HCT116 (cell line): ENCODE results near the gene EXOC4. TPM values are rescaled to one million over a fixed set of nuclear protein-coding genes. Genes with fewer than 3 reads are reported as not detected.

Experiments used
- ATAC-seq: fragments of 200-7000 bp; cut with Tn5 transposase; 2 replicates; pipeline ENCODE4 v1.9.1; 2020; ENCODE audit warnings: mild to moderate bottlenecking, moderate library complexity
- BruUV-seq: library from RNA; stranded (reverse); fragments of 400-500 nt; replicated peaks from 2 replicates; lab custom pipeline; 2021; lab: Mats Ljungman, UMichigan
- CTCF ChIA-PET: fragments of 300-600 bp; sonication (Branson Sonifier 250); formaldehyde crosslinking; loops from one replicate; lab custom pipeline; 2021; ENCODE audit warnings: antibody characterized with exemption; lab: Charles Lee
- POLR2A ChIA-PET: fragments of 300-600, 350-600 bp; sonication (Branson Sonifier 250); formaldehyde crosslinking; loops from one replicate; lab custom pipeline; 2021; ENCODE audit warnings: antibody characterized with exemption; lab: Charles Lee
- RAD21 ChIA-PET, 2 experiments: fragments of 300-600 bp; sonication (Branson Sonifier 250); formaldehyde crosslinking; loops; one replicate each; lab custom pipeline; 2023; ENCODE audit warnings: low total read pairs in 2 of 2; ENCODE audit not compliant: uncharacterized antibody in 2 of 2, unreplicated experiment in 2 of 2, low non-redundant PET in 1 of 2; lab: Charles Lee
- DNase-seq: peaks from one replicate; pipeline ENCODE4 v3.0.0-alpha.2; 2010; ENCODE audit warnings: low read depth, low spot score
- H2AFZ ChIP-seq: fragments of 200-600 bp; shearing (Covaris generic), sonication (generic); 2 replicates; pipeline ENCODE4 v1.6.1; 2017; ENCODE audit warnings: low read depth, mixed run types, mixed read lengths, antibody characterized with exemption, low read length; ENCODE audit not compliant: poor library complexity, severe bottlenecking
- H3K27ac ChIP-seq: 2 replicates; pipeline ENCODE4 v1.5.1; 2012; ENCODE audit warnings: low read depth, low read length
- H3K27me3 ChIP-seq: fragments of 200-600 bp; sonication (generic); 2 replicates; pipeline ENCODE4 v1.6.1; 2016; ENCODE audit warnings: mixed run types, low read length, mixed read lengths; ENCODE audit not compliant: insufficient read depth
- H3K36me3 ChIP-seq, 2 experiments: fragments of 200-500 bp in 1 of 2; fragments of 200-600 bp in 1 of 2; sonication (Bioruptor generic) in 1 of 2; sonication (generic) in 1 of 2; 2 replicates each; pipeline versions ENCODE4 v1.5.1 to v1.6.1; 2014 to 2016; ENCODE audit warnings: low read length in 2 of 2, inconsistent platforms in 1 of 2, mixed read lengths in 1 of 2, mixed run types in 1 of 2; ENCODE audit not compliant: insufficient read depth in 2 of 2, control insufficient read depth in 1 of 2
- H3K4me1 ChIP-seq, 2 experiments: fragments of 200-600 bp in 1 of 2; sonication (generic) in 1 of 2; 2 replicates each; pipeline versions ENCODE4 v1.5.1 to v1.6.1; 2012 to 2017; ENCODE audit warnings: low read length in 2 of 2, inconsistent platforms in 1 of 2, mild to moderate bottlenecking in 1 of 2, mixed read lengths in 1 of 2, mixed run types in 1 of 2, moderate library complexity in 1 of 2; ENCODE audit not compliant: insufficient read depth in 2 of 2, control insufficient read depth in 1 of 2
- H3K4me2 ChIP-seq: fragments of 200-600 bp; sonication (generic); 2 replicates; pipeline ENCODE4 v1.6.1; 2017; ENCODE audit warnings: mixed run types, low read length, mixed read lengths
- H3K4me3 ChIP-seq, 2 experiments: fragments of 200-600 bp in 1 of 2; sonication (generic) in 1 of 2; replicated peaks in 1 of 2; 2 replicates each; pipeline ENCODE4 v1.5.1; 2011 to 2016; ENCODE audit warnings: low read length in 2 of 2, control low read depth in 1 of 2, low read depth in 1 of 2, mild to moderate bottlenecking in 1 of 2, mixed read lengths in 1 of 2, mixed run types in 1 of 2
- H3K79me2 ChIP-seq: fragments of 200-600 bp; sonication (generic); 2 replicates; pipeline ENCODE4 v1.6.1; 2017; ENCODE audit warnings: mild to moderate bottlenecking, mixed run types, low read length, moderate library complexity, mixed read lengths; ENCODE audit not compliant: insufficient read depth
- H3K9ac ChIP-seq: fragments of 200-600 bp; sonication (generic); 2 replicates; pipeline ENCODE4 v1.6.1; 2016; ENCODE audit warnings: low read length, mixed read lengths
- H3K9me2 ChIP-seq: fragments of 200-600 bp; sonication (generic), shearing (Covaris generic); 2 replicates; pipeline ENCODE4 v1.6.1; 2017; ENCODE audit warnings: mixed run types, mild to moderate bottlenecking, moderate library complexity; ENCODE audit not compliant: insufficient read depth
- H3K9me3 ChIP-seq, 2 experiments: fragments of 200-500 bp in 1 of 2; fragments of 200-600 bp in 1 of 2; sonication (Bioruptor generic) in 1 of 2; sonication (generic) in 1 of 2; 2 replicates each; pipeline ENCODE4 v1.6.1; 2014 to 2017; ENCODE audit warnings: low read length in 2 of 2, mixed read lengths in 2 of 2, inconsistent platforms in 1 of 2, low read depth in 1 of 2, mild to moderate bottlenecking in 1 of 2, mixed run types in 1 of 2, moderate library complexity in 1 of 2; ENCODE audit not compliant: control insufficient read depth in 1 of 2, insufficient read depth in 1 of 2
- H4K20me1 ChIP-seq: fragments of 200-600 bp; sonication (generic), shearing (Covaris generic); 2 replicates; pipeline ENCODE4 v1.6.1; 2017; ENCODE audit warnings: mixed run types, mild to moderate bottlenecking, moderate library complexity; ENCODE audit not compliant: insufficient read depth
- ELF1 ChIP-seq: IDR thresholded peaks from 2 replicates; pipeline ENCODE4 v1.6.1; 2012; ENCODE audit warnings: low read depth, borderline replicate concordance
- EZH2 ChIP-seq: fragments of 200-600 bp; sonication (generic); IDR thresholded peaks from 2 replicates; pipeline ENCODE4 v1.6.1; 2017; ENCODE audit warnings: antibody characterized with exemption, mixed run types
- FOSL1 ChIP-seq: IDR thresholded peaks from 2 replicates; pipeline ENCODE4 v1.6.1; 2012; ENCODE audit warnings: low read depth
- POLR2A ChIP-seq: IDR thresholded peaks from 2 replicates; pipeline ENCODE4 v1.7.0; 2011; ENCODE audit warnings: borderline replicate concordance; ENCODE audit not compliant: insufficient read depth, insufficient read length; ENCODE audit errors: extremely low read depth
- POLR2AphosphoS5 ChIP-seq: IDR thresholded peaks from 2 replicates; pipeline ENCODE4 v1.6.1; 2011; ENCODE audit warnings: mild to moderate bottlenecking, low read depth, low read length, moderate library complexity
- RAD21 ChIP-seq: IDR thresholded peaks from 2 replicates; pipeline ENCODE4 v1.6.1; 2012; ENCODE audit warnings: low read depth, mild to moderate bottlenecking
- SIN3A ChIP-seq: IDR thresholded peaks from 2 replicates; pipeline ENCODE4 v1.6.1; 2012; ENCODE audit warnings: low read depth
- TCF7L2 ChIP-seq: IDR thresholded peaks from 2 replicates; pipeline ENCODE4 v1.7.0; 2011; ENCODE audit warnings: borderline replicate concordance, inconsistent platforms; ENCODE audit not compliant: insufficient read depth, insufficient read length; ENCODE audit errors: extremely low read depth
- ZFX ChIP-seq: fragments of 450-650 bp; IDR thresholded peaks from 2 replicates; pipeline ENCODE4 v1.6.1; 2017
- ZNF274 ChIP-seq: fragments of 200-500 bp; sonication (Bioruptor generic); IDR thresholded peaks from 2 replicates; pipeline ENCODE4 v1.6.1; 2014; ENCODE audit warnings: mild to moderate bottlenecking, low read depth, low read length, inconsistent platforms
- intact Hi-C: fragments of 100-400 bp; cut with micrococcal nuclease; formaldehyde crosslinking; loops from 2 replicates; pipeline ENCODE4 v1.10.0; 2022
- total RNA-seq: library from RNA; stranded (reverse); gene quantifications from one replicate; pipeline ENCODE4 v1.2.1, GENCODE V29; 2021; ENCODE audit not compliant: unreplicated experiment
- TF ChIP-seq, protein P1 (sequence below), 3 experiments: fragments of 200-600 bp in 1 of 3; sonication (generic) in 1 of 3; IDR thresholded peaks in 2 of 3; conservative IDR thresholded peaks in 1 of 3; 2 replicates each; pipeline ENCODE4 v1.5.1; 2012 to 2017; ENCODE audit warnings: low read depth in 2 of 3, low read length in 2 of 3, antibody characterized with exemption in 1 of 3, borderline replicate concordance in 1 of 3, control low read depth in 1 of 3, mild to moderate bottlenecking in 1 of 3, mixed read lengths in 1 of 3, mixed run types in 1 of 3, moderate library complexity in 1 of 3; ENCODE audit not compliant: insufficient read depth in 1 of 3
- TF ChIP-seq, protein P2 (sequence below): IDR thresholded peaks from 2 replicates; pipeline ENCODE4 v1.6.1; 2012
- TF ChIP-seq, protein P3 (sequence below): IDR thresholded peaks from 2 replicates; pipeline ENCODE4 v1.6.1; 2012
- TF ChIP-seq, protein P4 (sequence below): IDR thresholded peaks from 2 replicates; pipeline ENCODE4 v1.6.1; 2012; ENCODE audit warnings: low read depth

The EXOC4 gene
- total RNA-seq, 1 experiment from 2014 or later: 40.3 TPM

DNA sequence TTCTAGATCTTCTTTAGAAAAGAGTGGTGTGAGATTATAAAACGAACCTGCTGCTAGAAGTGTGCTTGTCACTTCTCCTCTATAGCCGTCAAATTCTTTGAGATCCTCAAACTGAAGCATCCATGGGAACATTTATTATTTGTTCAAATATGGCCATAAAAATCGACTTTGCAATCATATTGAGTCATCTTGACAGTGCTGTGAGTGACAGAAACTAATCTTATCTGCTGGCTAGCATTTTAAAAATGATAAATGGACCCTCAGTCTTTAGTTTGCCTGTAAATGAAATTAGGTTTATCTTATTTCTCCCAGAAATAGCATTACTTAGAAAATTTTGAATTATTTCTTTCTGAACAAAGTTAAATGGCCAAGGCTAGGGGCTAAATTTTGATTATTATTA is 290.8 kb downstream of the EXOC4 start:
- no peaks in the 10 kb centered on the region for H3K4me1 ChIP-seq
- BruUV-seq: no TSS peak
- peaks cover 8% of the 10 kb centered on the region; the same call in 1 of the 2 replicates for H4K20me1 ChIP-seq
- H3K9ac ChIP-seq: no peak overlapping the region
- ChIA-PET POLR2A (no interaction called here), RAD21 (no interaction called here), CTCF (no interaction called here)
- no peaks in the 10 kb centered on the region for H3K9me2 ChIP-seq
- H3K4me2 ChIP-seq: no peak overlapping the region
- no peaks in the 10 kb centered on the region for H3K27me3 ChIP-seq
- H3K36me3 ChIP-seq: no peaks in the 10 kb centered on the region
- H3K9me3 ChIP-seq: no peaks in the 10 kb centered on the region
- H3K4me3 ChIP-seq: no peak overlapping the region
- ATAC-seq (no peak), DNase-seq (no peak)
- no peak overlapping the region for H2AFZ ChIP-seq
- no peaks in the 10 kb centered on the region for H3K79me2 ChIP-seq
- intact Hi-C loops: no loop called here
- no peak for TF ChIP-seq TCF7L2
- no peak for TF ChIP-seq ZFX
- TF ChIP-seq ZNF274: no peak
- TF ChIP-seq, protein P1, sequence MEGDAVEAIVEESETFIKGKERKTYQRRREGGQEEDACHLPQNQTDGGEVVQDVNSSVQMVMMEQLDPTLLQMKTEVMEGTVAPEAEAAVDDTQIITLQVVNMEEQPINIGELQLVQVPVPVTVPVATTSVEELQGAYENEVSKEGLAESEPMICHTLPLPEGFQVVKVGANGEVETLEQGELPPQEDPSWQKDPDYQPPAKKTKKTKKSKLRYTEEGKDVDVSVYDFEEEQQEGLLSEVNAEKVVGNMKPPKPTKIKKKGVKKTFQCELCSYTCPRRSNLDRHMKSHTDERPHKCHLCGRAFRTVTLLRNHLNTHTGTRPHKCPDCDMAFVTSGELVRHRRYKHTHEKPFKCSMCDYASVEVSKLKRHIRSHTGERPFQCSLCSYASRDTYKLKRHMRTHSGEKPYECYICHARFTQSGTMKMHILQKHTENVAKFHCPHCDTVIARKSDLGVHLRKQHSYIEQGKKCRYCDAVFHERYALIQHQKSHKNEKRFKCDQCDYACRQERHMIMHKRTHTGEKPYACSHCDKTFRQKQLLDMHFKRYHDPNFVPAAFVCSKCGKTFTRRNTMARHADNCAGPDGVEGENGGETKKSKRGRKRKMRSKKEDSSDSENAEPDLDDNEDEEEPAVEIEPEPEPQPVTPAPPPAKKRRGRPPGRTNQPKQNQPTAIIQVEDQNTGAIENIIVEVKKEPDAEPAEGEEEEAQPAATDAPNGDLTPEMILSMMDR (IDR thresholded peaks at IDR 0.05 in 2 of 3, conservative IDR thresholded peaks at IDR 0.05 in 1 of 3; ENCODE audit: borderline replicate concordance in 1 of 3, insufficient read depth in 1 of 3, low read depth in 2 of 3, low read length in 2 of 3): no peak
- TF ChIP-seq EZH2: no peak
- no peak for TF ChIP-seq SIN3A
- TF ChIP-seq RAD21: no peak
- TF ChIP-seq POLR2A: no peak
- TF ChIP-seq, protein P2, sequence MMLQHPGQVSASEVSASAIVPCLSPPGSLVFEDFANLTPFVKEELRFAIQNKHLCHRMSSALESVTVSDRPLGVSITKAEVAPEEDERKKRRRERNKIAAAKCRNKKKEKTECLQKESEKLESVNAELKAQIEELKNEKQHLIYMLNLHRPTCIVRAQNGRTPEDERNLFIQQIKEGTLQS: no peak
- H3K27ac ChIP-seq: no peak overlapping the region

DNA sequence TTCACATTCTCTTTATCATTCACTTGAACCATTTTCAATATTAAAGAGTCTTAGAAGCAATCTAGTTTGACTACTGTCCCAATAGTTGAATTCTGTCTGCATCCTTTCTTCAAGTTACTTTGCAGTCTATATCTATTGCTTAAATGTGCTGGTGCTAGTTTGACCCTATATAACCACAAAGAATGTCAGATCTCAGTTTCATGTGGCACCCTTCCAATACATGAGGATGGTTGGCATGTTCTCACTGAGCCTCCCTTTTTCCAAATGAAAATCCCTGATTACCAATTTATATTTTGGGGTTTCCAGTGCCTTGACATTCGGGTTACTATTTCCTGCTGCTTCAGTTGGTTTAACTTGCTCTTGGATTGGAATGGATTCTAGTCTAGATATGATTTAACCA is 292.7 kb downstream of the EXOC4 start:
- Histone ChIP-seq H3K4me2 (no peak overlapping the region), H3K36me3 (no peaks in the 10 kb centered on the region), H3K9ac (no peak overlapping the region), H3K79me2 (no peaks in the 10 kb centered on the region), H2AFZ (no peak overlapping the region), H3K27me3 (no peaks in the 10 kb centered on the region), H4K20me1 (peaks cover 8% of the 10 kb centered on the region; the same call in 1 of the 2 replicates), H3K9me2 (no peaks in the 10 kb centered on the region), H3K4me1 (no peaks in the 10 kb centered on the region), H3K4me3 (no peak overlapping the region), H3K9me3 (no peaks in the 10 kb centered on the region), H3K27ac (no peak overlapping the region)
- ChIA-PET RAD21 (no interaction called here), POLR2A (no interaction called here), CTCF (no interaction called here)
- no TSS peak for BruUV-seq
- no peak for ATAC-seq
- no peak for DNase-seq
- intact Hi-C loops: no loop called here
- TF ChIP-seq ZNF274: no peak
- no peak for TF ChIP-seq ZFX
- TF ChIP-seq, protein P3, sequence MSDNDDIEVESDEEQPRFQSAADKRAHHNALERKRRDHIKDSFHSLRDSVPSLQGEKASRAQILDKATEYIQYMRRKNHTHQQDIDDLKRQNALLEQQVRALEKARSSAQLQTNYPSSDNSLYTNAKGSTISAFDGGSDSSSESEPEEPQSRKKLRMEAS: no peak
- TF ChIP-seq FOSL1: no peak
- no peak for TF ChIP-seq ELF1
- TF ChIP-seq POLR2AphosphoS5: no peak
- TF ChIP-seq RAD21: no peak
- TF ChIP-seq, protein P4, sequence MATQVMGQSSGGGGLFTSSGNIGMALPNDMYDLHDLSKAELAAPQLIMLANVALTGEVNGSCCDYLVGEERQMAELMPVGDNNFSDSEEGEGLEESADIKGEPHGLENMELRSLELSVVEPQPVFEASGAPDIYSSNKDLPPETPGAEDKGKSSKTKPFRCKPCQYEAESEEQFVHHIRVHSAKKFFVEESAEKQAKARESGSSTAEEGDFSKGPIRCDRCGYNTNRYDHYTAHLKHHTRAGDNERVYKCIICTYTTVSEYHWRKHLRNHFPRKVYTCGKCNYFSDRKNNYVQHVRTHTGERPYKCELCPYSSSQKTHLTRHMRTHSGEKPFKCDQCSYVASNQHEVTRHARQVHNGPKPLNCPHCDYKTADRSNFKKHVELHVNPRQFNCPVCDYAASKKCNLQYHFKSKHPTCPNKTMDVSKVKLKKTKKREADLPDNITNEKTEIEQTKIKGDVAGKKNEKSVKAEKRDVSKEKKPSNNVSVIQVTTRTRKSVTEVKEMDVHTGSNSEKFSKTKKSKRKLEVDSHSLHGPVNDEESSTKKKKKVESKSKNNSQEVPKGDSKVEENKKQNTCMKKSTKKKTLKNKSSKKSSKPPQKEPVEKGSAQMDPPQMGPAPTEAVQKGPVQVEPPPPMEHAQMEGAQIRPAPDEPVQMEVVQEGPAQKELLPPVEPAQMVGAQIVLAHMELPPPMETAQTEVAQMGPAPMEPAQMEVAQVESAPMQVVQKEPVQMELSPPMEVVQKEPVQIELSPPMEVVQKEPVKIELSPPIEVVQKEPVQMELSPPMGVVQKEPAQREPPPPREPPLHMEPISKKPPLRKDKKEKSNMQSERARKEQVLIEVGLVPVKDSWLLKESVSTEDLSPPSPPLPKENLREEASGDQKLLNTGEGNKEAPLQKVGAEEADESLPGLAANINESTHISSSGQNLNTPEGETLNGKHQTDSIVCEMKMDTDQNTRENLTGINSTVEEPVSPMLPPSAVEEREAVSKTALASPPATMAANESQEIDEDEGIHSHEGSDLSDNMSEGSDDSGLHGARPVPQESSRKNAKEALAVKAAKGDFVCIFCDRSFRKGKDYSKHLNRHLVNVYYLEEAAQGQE: no peak
- no peak for TF ChIP-seq EZH2
